Brain microvascular endothelial cell (primary cell): ENCODE results near the gene B4GALNT4.

Experiments used
- DNase-seq: peaks from one replicate; pipeline ENCODE4 v3.0.0-alpha.2; 2020
- H3K27ac ChIP-seq: fragments of 250-450 bp; sonication (Bioruptor Pico); 2 replicates; pipeline ENCODE4 v1.5.1; 2020; ENCODE audit warnings: mild to moderate bottlenecking, moderate library complexity
- H3K27me3 ChIP-seq: fragments of 250-450 bp; sonication (Bioruptor Pico); replicated peaks from 2 replicates; pipeline ENCODE4 v1.5.1; 2020; ENCODE audit warnings: mild to moderate bottlenecking
- H3K36me3 ChIP-seq: fragments of 250-450 bp; sonication (Bioruptor Pico); replicated peaks from 2 replicates; pipeline ENCODE4 v1.5.1; 2020; ENCODE audit warnings: mild to moderate bottlenecking
- H3K4me3 ChIP-seq: 2 replicates; pipeline ENCODE4 v1.5.1; 2011; ENCODE audit warnings: low read depth, mild to moderate bottlenecking, control low read depth, low read length, moderate library complexity
- CTCF ChIP-seq: IDR thresholded peaks from 2 replicates; pipeline ENCODE4 v1.5.1; 2011; ENCODE audit warnings: low read depth, mild to moderate bottlenecking, moderate library complexity, low read length, control low read depth, inconsistent platforms; ENCODE audit errors: missing control alignments
- in situ Hi-C: cut with HindIII; loops from 2 replicates; pipeline ENCODE4 v1.10.0; 2017; ENCODE audit warnings: low sequenced_read_pairs, low pct_ligation_motif_present

B4GALNT4 gene

GRCh38 chr11:351411-351810 is 17.9 kb upstream of the B4GALNT4 start:
- Histone ChIP-seq H3K4me3 (no peak overlapping the region), H3K27ac (no peak overlapping the region), H3K27me3 (no peaks in the 10 kb centered on the region), H3K36me3 (no peaks in the 10 kb centered on the region)
- no peak for TF ChIP-seq CTCF
- no peak for DNase-seq
- in situ Hi-C loops, result no loop called here

GRCh38 chr11:352456-353031 is 16.8 kb upstream of the B4GALNT4 start:
- no peak overlapping the region for H3K27ac ChIP-seq
- in situ Hi-C loops, result no loop called here
- H3K36me3 ChIP-seq, result no peaks in the 10 kb centered on the region
- no peak overlapping the region for H3K4me3 ChIP-seq
- no peak for DNase-seq
- TF ChIP-seq CTCF, result no peak
- H3K27me3 ChIP-seq, result no peaks in the 10 kb centered on the region

DNA sequence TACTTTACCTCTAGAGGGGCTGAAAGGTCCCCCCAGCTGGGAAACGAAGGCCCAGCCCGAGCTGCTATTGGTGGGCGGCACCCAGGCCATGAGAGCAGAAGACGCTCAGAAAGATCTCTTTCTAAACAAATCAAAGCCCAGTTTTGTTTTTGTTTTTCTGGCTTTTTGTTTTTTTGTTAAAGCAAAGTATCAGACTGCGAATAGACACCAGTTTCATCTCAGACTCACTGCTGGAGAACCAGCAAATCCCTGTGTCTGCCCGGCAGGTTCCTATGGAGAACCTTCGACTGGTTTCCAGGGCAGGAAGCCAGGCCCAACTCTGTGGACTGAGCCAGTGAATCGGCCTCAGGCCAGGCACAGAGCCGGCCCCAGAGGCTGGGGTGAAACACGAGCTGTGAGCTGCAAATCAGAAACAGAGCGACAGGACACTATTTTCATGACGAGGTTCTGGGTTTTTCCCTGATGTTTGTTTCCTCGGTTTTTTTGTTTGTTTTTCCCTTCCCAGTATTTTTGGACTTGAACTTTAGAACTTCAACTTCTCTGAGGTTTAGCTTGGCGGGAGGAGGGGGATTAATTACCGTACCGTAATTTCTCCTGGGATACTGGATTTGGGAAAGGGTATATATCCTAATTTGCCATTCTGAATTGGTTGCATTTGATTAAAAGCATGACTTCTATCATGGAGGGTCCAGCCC is 16.0 kb upstream of the B4GALNT4 start:
- peak; percentile 57 for DNase-seq

GRCh38 chr11:355581-356458 is 13.5 kb upstream of the B4GALNT4 start:
- no peak for TF ChIP-seq CTCF
- in situ Hi-C loops, result no loop called here
- peak overlapping the region; percentile 97 for H3K27ac ChIP-seq
- no peaks in the 10 kb centered on the region for H3K36me3 ChIP-seq
- peak overlapping the region; percentile 40 for H3K4me3 ChIP-seq
- no peaks in the 10 kb centered on the region for H3K27me3 ChIP-seq
- DNase-seq, result peak; percentile 79

More for the DNA sequence above, 16.0 kb upstream of the B4GALNT4 start:
- TF ChIP-seq CTCF, result no peak
- Histone ChIP-seq H3K27me3 (no peaks in the 10 kb centered on the region), H3K27ac (no peak overlapping the region), H3K36me3 (no peaks in the 10 kb centered on the region), H3K4me3 (no peak overlapping the region)
- in situ Hi-C loops, result no loop called here

DNA sequence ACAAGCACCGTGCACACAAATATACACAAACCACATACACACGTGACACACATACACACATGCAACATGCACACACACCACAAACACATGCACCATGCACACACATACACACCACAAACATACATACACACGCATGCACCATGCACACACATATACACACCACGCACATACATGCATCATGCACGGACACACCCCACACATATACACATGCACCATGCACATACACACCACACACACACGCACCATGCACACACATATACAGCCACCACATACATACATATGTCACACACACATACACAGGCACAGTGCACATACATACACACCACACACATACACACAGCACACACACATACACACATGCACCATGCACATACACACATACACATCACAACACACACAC is 12.7 kb upstream of the B4GALNT4 start:
- no peaks in the 10 kb centered on the region for H3K36me3 ChIP-seq
- in situ Hi-C loops, result no loop called here
- no peaks in the 10 kb centered on the region for H3K27me3 ChIP-seq
- TF ChIP-seq CTCF, result no peak
- H3K27ac ChIP-seq, result no peak overlapping the region
- DNase-seq, result no peak
- H3K4me3 ChIP-seq, result no peak overlapping the region
